ENCODE measurements around the gene ICAM5.

GRCh38 chr19:10258080-10258710, 31.6 kb upstream of the ICAM5 start:
- TF ChIP-seq ZNF384 (IDR thresholded peaks at IDR 0.05; ENCODE audit: borderline replicate concordance, low read depth, low read length) (no peak), NFYA (IDR thresholded peaks at IDR 0.05; ENCODE audit: borderline replicate concordance, low read depth, low read length) (no peak)

All from GM12878 (cell line).